K562 (cell line): Measurements from ENCODE around the gene SIK3. TPM values are rescaled to one million over a fixed set of nuclear protein-coding genes. Genes with fewer than 3 reads are reported as not detected.

Source experiments
- ATAC-seq: fragments of 200-7000 bp; cut with Tn5 transposase; 3 replicates; pipeline ENCODE4 v1.9.1; 2020; ENCODE audit warnings: moderate library complexity
- BruUV-seq: library from RNA; stranded (reverse); fragments of 400-500 nt; replicated peaks from 2 replicates; lab custom pipeline; 2021; lab: Mats Ljungman, UMichigan
- CTCF ChIA-PET: fragments of 300-600 bp; formaldehyde crosslinking; extraction: SDS; loops from one replicate; lab custom pipeline; 2021; ENCODE audit warnings: low intra/inter-chr PET ratio; lab: Yijun Ruan, JAX
- POLR2A ChIA-PET: fragments of 300-600, 350-650 bp; sonication (Branson Sonifier 250); formaldehyde crosslinking; extraction: SDS; loops from one replicate; lab custom pipeline; 2021; ENCODE audit warnings: antibody characterized with exemption, inconsistent platforms; lab: Yijun Ruan, JAX
- DNase-seq, 4 experiments: peaks; one replicate each; pipeline versions ENCODE4 v3.0.0 to v3.0.0-alpha.2; 2011 to 2018; ENCODE audit warnings: low spot score in 3 of 4, mixed read lengths in 3 of 4; ENCODE audit errors: extremely low read depth in 1 of 4
- FAIRE-seq: peaks from 2 replicates; lab custom pipeline; 2011; peaks lifted over from hg19 to GRCh38; lab: Jason Lieb, UNC
- H2AFZ ChIP-seq: 2 replicates; pipeline ENCODE4 v1.6.0; 2011; ENCODE audit warnings: low read depth, low read length, control low read depth, inconsistent platforms
- H3K27ac ChIP-seq: fragments of 200-600 bp; 3 replicates; pipeline ENCODE4 v1.8.0; 2011; ENCODE audit warnings: low read depth, mild to moderate bottlenecking, control low read depth, inconsistent platforms, low read length, moderate library complexity, mixed read lengths; ENCODE audit errors: extremely low read depth
- H3K27me3 ChIP-seq, 2 experiments: fragments of 300-600 bp in 1 of 2; 2 replicates in 1 of 2; 3 replicates in 1 of 2; pipeline versions ENCODE4 v1.6.0 to v1.8.0; 2011; ENCODE audit warnings: inconsistent platforms in 2 of 2, low read length in 2 of 2, mild to moderate bottlenecking in 1 of 2, mixed read lengths in 1 of 2, moderate library complexity in 1 of 2; ENCODE audit not compliant: control insufficient read depth in 2 of 2, insufficient read depth in 2 of 2
- H3K36me3 ChIP-seq: fragments of 300-600 bp; 3 replicates; pipeline ENCODE4 v1.8.0; 2011; ENCODE audit warnings: mild to moderate bottlenecking, low read length, inconsistent platforms; ENCODE audit not compliant: control insufficient read depth, insufficient read depth
- H3K4me1 ChIP-seq, 2 experiments: fragments of 200-600 bp in 1 of 2; replicated peaks in 1 of 2; 2 replicates in 1 of 2; 3 replicates in 1 of 2; pipeline versions ENCODE4 v1.5.1 to v1.8.0; 2011; ENCODE audit warnings: inconsistent platforms in 2 of 2, low read length in 2 of 2, mild to moderate bottlenecking in 1 of 2, mixed read lengths in 1 of 2, moderate library complexity in 1 of 2; ENCODE audit not compliant: control insufficient read depth in 2 of 2, insufficient read depth in 2 of 2
- H3K4me2 ChIP-seq: 2 replicates; pipeline ENCODE4 v1.6.1; 2011; ENCODE audit warnings: low read length, control low read depth, inconsistent platforms, mixed read lengths; ENCODE audit not compliant: insufficient read depth
- H3K4me3 ChIP-seq: fragments of 200-600 bp; sonication (generic), shearing (Covaris generic); 2 replicates; pipeline ENCODE4 v1.5.1; 2016; ENCODE audit warnings: control low read depth, inconsistent platforms
- H3K79me2 ChIP-seq: fragments of 200-600 bp; 3 replicates; pipeline ENCODE4 v1.8.0; 2011; ENCODE audit warnings: low read length, inconsistent platforms; ENCODE audit not compliant: control insufficient read depth, insufficient read depth
- H3K9ac ChIP-seq, 2 experiments: 2 replicates each; pipeline versions ENCODE4 v1.6.0 to v1.6.1; 2011; ENCODE audit warnings: low read depth in 2 of 2, low read length in 2 of 2, control low read depth in 1 of 2, inconsistent platforms in 1 of 2, mild to moderate bottlenecking in 1 of 2, mixed read lengths in 1 of 2; ENCODE audit not compliant: insufficient read depth in 1 of 2
- H3K9me1 ChIP-seq: one replicate; pipeline ENCODE4 v1.6.0; 2011; ENCODE audit warnings: inconsistent platforms, mild to moderate bottlenecking, low read length, moderate library complexity; ENCODE audit not compliant: control insufficient read depth, insufficient read depth
- H3K9me3 ChIP-seq: replicated peaks from 2 replicates; pipeline ENCODE4 v1.5.1; 2011; ENCODE audit warnings: low read depth, low read length, inconsistent platforms; ENCODE audit not compliant: control insufficient read depth, insufficient read depth
- H4K20me1 ChIP-seq: replicated peaks from 2 replicates; pipeline ENCODE4 v1.6.1; 2011; ENCODE audit warnings: low read length, inconsistent platforms, mixed read lengths; ENCODE audit not compliant: control insufficient read depth, insufficient read depth
- NCOA4 ChIP-seq: fragments of 450-650 bp; IDR thresholded peaks from 2 replicates; pipeline ENCODE4 v1.6.1; 2018; ENCODE audit warnings: mild to moderate bottlenecking; ENCODE audit not compliant: partially characterized antibody
- WGBS: fragments of 100-300 bp; shearing (Covaris generic); methylation state at CpG from one replicate; pipeline ENCODE4 v1.1.6; 2016; ENCODE audit warnings: low coverage, mixed read lengths; ENCODE audit not compliant: insufficient coverage; ENCODE audit errors: missing lambda C conversion rate; 5-methylcytosine and 5-hydroxymethylcytosine counted together
- in situ Hi-C: fragments of 300-500 bp; cut with MboI; formaldehyde crosslinking; loops from 4 replicates; pipeline ENCODE4 v1.15.0; 2018; ENCODE audit warnings: inconsistent platforms, mixed read lengths
- intact Hi-C: fragments of 100-400 bp; cut with micrococcal nuclease; formaldehyde crosslinking; loops from 2 replicates; pipeline ENCODE4 v1.14.2; 2022
- polyA plus RNA-seq, 8 experiments: library from polyadenylated mRNA; depleted of rRNA in 4 of 8; stranded (reverse) in 5 of 8; unstranded in 3 of 8; fragments of >200 nt; fragmentation: Nextera tagmentation in 2 of 8; fragmentation: Illumina TruSeq in 1 of 8; extraction: Ambion mirVana in 2 of 8; extraction: Trizol in 1 of 8; gene quantifications; 2 replicates each; pipeline versions ENCODE4 v1.2.1 to v1.2.3, GENCODE V29; 2011 to 2014; ENCODE audit warnings: inconsistent platforms in 1 of 8, missing spikeins in 1 of 8
- total RNA-seq, 7 experiments: library from RNA; depleted of rRNA in 6 of 7; stranded (reverse); fragments of >200 nt in 6 of 7; fragmentation: Illumina TruSeq in 2 of 7; extraction: Trizol in 2 of 7; gene quantifications; 2 replicates each; pipeline versions ENCODE4 v1.2.1 to v1.2.3, GENCODE V29; 2011 to 2021; ENCODE audit warnings: low replicate concordance in 1 of 7
- TF ChIP-seq, protein P1 (sequence below), 3 experiments: IDR thresholded peaks in 2 of 3; conservative IDR thresholded peaks in 1 of 3; 2 replicates each; pipeline ENCODE4 v1.5.1; 2011 to 2012; ENCODE audit warnings: low read length in 3 of 3, mild to moderate bottlenecking in 3 of 3, control low read depth in 2 of 3, improper control_type of control experiment in 1 of 3, inconsistent platforms in 1 of 3, low read depth in 1 of 3, mixed read lengths in 1 of 3, moderate library complexity in 1 of 3; ENCODE audit not compliant: insufficient read depth in 2 of 3

The SIK3 gene
- total and polyA plus RNA-seq, 9 of the 15 experiments (the other 6 are each of a cell fraction or from before 2014, with no cell fraction given) = 1.6 to 21.6 (median 8.0) TPM

GRCh38 chr11:116972691-116973090 is 125.5 kb downstream of the SIK3 start:
- Histone ChIP-seq H4K20me1 (peaks cover 12% of the 10 kb centered on the region), H2AFZ (no peak overlapping the region), H3K27ac (no peak overlapping the region), H3K36me3 (no peaks in the 10 kb centered on the region), H3K4me1 (peaks cover 0 to 6% of the 10 kb centered on the region in 2 experiments; a peak in 3 of 5 replicates), H3K9ac (no peak overlapping the region), H3K79me2 (peaks cover 4% of the 10 kb centered on the region; the same call in 1 of the 3 replicates), H3K4me2 (no peak overlapping the region), H3K9me3 (no peaks in the 10 kb centered on the region), H3K27me3 (no peaks in the 10 kb centered on the region), H3K4me3 (no peak overlapping the region), H3K9me1 (no peaks in the 10 kb centered on the region)
- DNase-seq (no peak), ATAC-seq (peak; percentile 50), FAIRE-seq (no peak)
- BruUV-seq = no TSS peak
- TF ChIP-seq NCOA4 = no peak
- TF ChIP-seq, protein P1, sequence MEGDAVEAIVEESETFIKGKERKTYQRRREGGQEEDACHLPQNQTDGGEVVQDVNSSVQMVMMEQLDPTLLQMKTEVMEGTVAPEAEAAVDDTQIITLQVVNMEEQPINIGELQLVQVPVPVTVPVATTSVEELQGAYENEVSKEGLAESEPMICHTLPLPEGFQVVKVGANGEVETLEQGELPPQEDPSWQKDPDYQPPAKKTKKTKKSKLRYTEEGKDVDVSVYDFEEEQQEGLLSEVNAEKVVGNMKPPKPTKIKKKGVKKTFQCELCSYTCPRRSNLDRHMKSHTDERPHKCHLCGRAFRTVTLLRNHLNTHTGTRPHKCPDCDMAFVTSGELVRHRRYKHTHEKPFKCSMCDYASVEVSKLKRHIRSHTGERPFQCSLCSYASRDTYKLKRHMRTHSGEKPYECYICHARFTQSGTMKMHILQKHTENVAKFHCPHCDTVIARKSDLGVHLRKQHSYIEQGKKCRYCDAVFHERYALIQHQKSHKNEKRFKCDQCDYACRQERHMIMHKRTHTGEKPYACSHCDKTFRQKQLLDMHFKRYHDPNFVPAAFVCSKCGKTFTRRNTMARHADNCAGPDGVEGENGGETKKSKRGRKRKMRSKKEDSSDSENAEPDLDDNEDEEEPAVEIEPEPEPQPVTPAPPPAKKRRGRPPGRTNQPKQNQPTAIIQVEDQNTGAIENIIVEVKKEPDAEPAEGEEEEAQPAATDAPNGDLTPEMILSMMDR (IDR thresholded peaks at IDR 0.05 in 2 of 3, conservative IDR thresholded peaks at IDR 0.05 in 1 of 3; ENCODE audit: insufficient read depth in 2 of 3, low read depth in 1 of 3, low read length in 3 of 3) = 0 out of 6 replicates have a peak, but pooled peaks of 1 of the 3 experiments have one; percentile 4
- in situ Hi-C loops (no loop called here), intact Hi-C loops (no loop called here)
- CTCF ChIA-PET = no interaction called here
- 71% methylated on average over 4 of the region's 4 CpGs for WGBS
- POLR2A ChIA-PET = interaction anchor here (0.7 to 2.0 kb wide), 8 partner anchors 9 to 207 kb away, joined by 3 to 9 read pairs (median 3); no protein-coding TSS in a partner anchor
